ENCODE data around the gene TAF11L7. TPM values are rescaled to one million over a fixed set of nuclear protein-coding genes. Genes with fewer than 3 reads are reported as not detected.
"Not testable (repeated sequence)": the region's sequence is repeated elsewhere in the genome, so short reads cannot be mapped to it uniquely, and the experiment has no call there.

The TAF11L7 gene
- not detected in 2 replicates for total RNA-seq

DNA sequence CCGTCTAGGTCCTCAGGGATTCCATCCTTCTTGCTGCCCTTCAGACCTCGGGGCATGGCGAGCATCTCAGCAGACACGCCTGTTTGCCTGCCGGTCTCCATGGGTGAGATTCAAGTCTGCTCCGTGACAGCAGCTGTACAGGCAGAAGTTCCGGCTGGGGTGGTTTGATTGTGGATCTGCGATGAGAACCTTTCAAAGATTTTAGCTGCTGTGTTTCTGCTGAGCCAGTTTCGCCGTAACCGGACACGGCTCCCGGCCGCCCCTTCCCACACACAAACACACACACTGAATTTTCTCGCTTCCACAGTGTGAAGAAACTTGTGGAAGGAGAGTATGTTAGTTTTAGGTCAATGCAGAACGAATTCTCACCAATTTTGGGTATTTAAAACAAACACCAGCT is at the start of gene TAF11L7:
TSS of gene TAF11L7 (minus strand) at position 101 of the 400 bp plus-strand sequence.
- H3K4me3 ChIP-seq (ENCODE audit: low read depth, low read length); DNase-seq (ENCODE audit: low read depth): not testable (repeated sequence)

GRCh38 chr5:17634160-17634559 is 48.6 kb upstream of the TAF11L7 start, which contains the start of gene TAF11L14:
TSS of gene TAF11L14 (plus strand) at chr5:17634460.
- TF ChIP-seq CTCF (conservative IDR thresholded peaks at IDR 0.05; ENCODE audit: low read depth, low read length): no peak
- no peak within 1 kb of the TSS for H3K4me3 ChIP-seq (ENCODE audit: low read depth, low read length)
- no peak for DNase-seq (ENCODE audit: low read depth)

DNA sequence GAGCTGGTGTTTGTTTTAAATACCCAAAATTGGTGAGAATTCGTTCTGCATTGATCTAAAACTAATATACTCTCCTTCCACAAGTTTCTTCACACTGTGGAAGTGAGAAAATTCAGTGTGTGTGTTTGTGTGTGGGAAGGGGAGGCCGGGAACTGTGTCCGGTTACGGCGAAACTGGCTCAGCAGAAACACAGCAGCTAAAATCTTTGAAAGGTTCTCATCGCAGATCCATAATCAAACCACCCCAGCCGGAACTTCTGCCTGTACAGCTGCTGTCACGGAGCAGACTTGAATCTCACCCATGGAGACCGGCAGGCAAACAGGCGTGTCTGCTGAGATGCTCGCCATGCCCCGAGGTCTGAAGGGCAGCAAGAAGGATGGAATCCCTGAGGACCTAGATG is 46.2 kb upstream of the TAF11L7 start, which contains the start of gene TAF11L13:
TSS of gene TAF11L13 (plus strand) at position 301 of the 400 bp plus-strand sequence.
- not testable (repeated sequence) for DNase-seq (ENCODE audit: low read depth)

DNA sequence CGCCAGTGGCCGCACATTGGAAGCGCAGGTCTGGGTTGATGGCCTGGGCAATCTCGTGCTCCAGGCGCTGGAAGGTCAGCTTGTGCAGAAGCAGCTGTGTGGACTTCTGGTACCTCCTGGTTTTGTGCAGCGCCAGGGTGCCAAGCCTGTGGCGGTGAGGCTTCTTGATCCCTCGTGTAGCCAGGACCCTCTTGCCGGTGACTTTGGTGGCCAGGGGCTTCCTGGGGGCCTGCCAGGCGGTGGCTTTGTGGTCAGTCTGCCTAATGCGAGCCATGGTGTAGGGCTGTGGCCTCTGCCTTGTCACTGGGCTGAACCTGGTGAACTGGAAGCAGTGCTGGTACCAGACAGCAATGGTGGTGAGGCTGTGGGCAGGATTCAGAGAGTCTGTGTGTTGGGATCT is 40.1 kb upstream of the TAF11L7 start:
- H3K4me3 ChIP-seq (ENCODE audit: low read depth, low read length): no peak overlapping the region
- no peak for DNase-seq (ENCODE audit: low read depth)
- no peak for TF ChIP-seq CTCF (conservative IDR thresholded peaks at IDR 0.05; ENCODE audit: low read depth, low read length)

More for the DNA sequence above, 46.2 kb upstream of the TAF11L7 start, which contains the start of gene TAF11L13:
- H3K4me3 ChIP-seq (ENCODE audit: low read depth, low read length): not testable (repeated sequence)

DNA sequence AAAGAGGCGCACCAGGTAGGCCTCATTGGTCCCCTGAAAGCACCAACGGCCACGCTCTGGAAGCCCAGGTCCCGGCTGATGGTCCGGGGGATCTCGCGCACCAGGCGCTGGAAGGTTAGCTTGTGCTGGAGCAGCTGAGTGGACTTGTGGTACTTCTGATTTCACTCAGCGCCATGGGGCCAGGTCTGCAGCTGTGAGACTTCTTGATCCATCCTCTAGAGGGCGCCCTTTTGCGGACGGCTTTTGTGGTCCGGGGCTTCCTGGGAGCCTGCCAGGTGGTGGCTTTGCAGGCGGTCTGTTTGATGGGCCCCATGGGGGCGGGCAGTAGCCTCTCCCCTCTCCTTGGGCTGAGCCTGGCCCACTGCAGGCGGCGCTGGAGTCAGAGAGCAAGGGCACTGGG is 35.1 kb upstream of the TAF11L7 start:
- H3K4me3 ChIP-seq (ENCODE audit: low read depth, low read length): no peak overlapping the region
- no peak for DNase-seq (ENCODE audit: low read depth)
- no peak for TF ChIP-seq CTCF (conservative IDR thresholded peaks at IDR 0.05; ENCODE audit: low read depth, low read length)

- H3K4me3 ChIP-seq (ENCODE audit: low read depth, low read length): no peak overlapping the region
- no peak for DNase-seq (ENCODE audit: low read depth)
- no peak for TF ChIP-seq CTCF (conservative IDR thresholded peaks at IDR 0.05; ENCODE audit: low read depth, low read length)
Observed at GRCh38 chr5:17619354-17619753, 33.8 kb upstream of the TAF11L7 start.

GRCh38 chr5:17614872-17615605 is 29.5 kb upstream of the TAF11L7 start:
- no peak overlapping the region for H3K4me3 ChIP-seq (ENCODE audit: low read depth, low read length)
- no peak for TF ChIP-seq CTCF (conservative IDR thresholded peaks at IDR 0.05; ENCODE audit: low read depth, low read length)

GRCh38 chr5:17610092-17610491 is 24.5 kb upstream of the TAF11L7 start, which contains the start of gene TAF11L12:
TSS of gene TAF11L12 (plus strand) at chr5:17610392.
- not testable (repeated sequence) for DNase-seq (ENCODE audit: low read depth); H3K4me3 ChIP-seq (ENCODE audit: low read depth, low read length)

More at GRCh38 chr5:17614872-17615605, 29.5 kb upstream of the TAF11L7 start:
- no peak for DNase-seq (ENCODE audit: low read depth)

GRCh38 chr5:17607461-17607860 is 21.9 kb upstream of the TAF11L7 start:
- DNase-seq (ENCODE audit: low read depth); H3K4me3 ChIP-seq (ENCODE audit: low read depth, low read length): not testable (repeated sequence)

Data from epithelial cell of proximal tubule (primary cell).